PFSK-1 (cell line): ENCODE results near the gene ESR2.

Source experiments
- FOXP2 ChIP-seq: optimal IDR thresholded peaks from 2 replicates; pipeline ENCODE3; 2011; ENCODE audit warnings: borderline replicate concordance, control low read depth, inconsistent platforms; ENCODE audit not compliant: insufficient read depth; ENCODE audit errors: extremely low read length, extremely low read depth
- POLR2AphosphoS5 ChIP-seq: IDR thresholded peaks from 2 replicates; pipeline ENCODE4 v1.6.1; 2012; ENCODE audit warnings: low read depth, mild to moderate bottlenecking, control low read depth, low read length, moderate library complexity
- REST ChIP-seq, 2 experiments: IDR thresholded peaks; 2 replicates each; pipeline versions ENCODE4 v1.6.1 to v1.8.0; 2011 to 2012; ENCODE audit warnings: low read depth in 2 of 2, low read length in 2 of 2, control low read depth in 1 of 2, inconsistent platforms in 1 of 2, mild to moderate bottlenecking in 1 of 2, moderate library complexity in 1 of 2; ENCODE audit not compliant: insufficient read depth in 1 of 2
- SIN3A ChIP-seq: IDR thresholded peaks from 2 replicates; pipeline ENCODE4 v1.6.1; 2012; ENCODE audit warnings: mild to moderate bottlenecking, low read length, moderate library complexity, borderline replicate concordance; ENCODE audit not compliant: insufficient read depth
- TAF1 ChIP-seq: IDR thresholded peaks from 2 replicates; pipeline ENCODE4 v1.6.1; 2012; ENCODE audit warnings: low read length, control low read depth, borderline replicate concordance; ENCODE audit not compliant: insufficient read depth

The ESR2 gene

DNA sequence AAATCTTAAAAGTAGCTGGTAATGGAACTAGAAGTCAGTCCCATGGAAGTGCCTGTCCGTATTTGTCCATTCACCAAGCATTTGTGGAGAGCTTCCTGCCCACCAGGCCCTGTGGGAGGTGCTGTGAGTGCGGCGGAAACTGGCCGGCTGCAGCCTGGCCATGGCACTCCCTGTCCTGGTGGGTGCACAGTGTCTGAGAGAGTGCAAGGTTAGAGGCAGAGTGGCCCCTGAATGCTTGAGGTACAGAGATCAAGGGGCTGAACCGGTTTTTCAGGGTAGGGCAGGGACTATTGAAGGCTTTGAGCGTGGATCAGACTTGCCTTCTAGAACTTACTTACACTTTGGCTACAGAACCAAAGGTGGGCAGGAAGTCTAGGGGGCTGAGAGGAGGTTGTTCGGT lies 92.9 kb downstream of the ESR2 start:
- TF ChIP-seq POLR2AphosphoS5 (no peak), REST (IDR thresholded peaks at IDR 0.05; ENCODE audit: insufficient read depth in 1 of 2, low read depth in 2 of 2, low read length in 2 of 2) (no peak), TAF1 (no peak)

DNA sequence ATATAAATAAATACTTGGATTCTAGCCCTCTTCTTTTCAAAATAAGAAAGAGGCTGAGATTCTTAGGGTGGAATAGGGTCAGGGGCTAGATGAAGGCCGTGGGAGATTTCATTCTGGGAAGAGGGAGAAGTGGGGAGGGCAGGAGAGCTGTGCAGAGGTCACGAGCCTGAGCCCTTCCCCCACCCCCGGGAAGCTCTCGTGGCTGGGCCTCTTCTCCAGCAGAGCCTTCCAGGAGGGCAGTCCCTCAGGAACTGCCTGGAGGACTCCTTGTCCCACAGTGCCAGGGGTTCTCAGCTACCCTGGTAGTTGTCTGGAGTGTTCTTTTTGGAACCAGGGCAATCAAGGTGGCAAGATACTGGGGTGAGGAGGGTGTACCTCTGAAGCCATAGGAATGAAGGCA lies 94.0 kb downstream of the ESR2 start:
- TF ChIP-seq TAF1 = no peak
- no peak for TF ChIP-seq REST (IDR thresholded peaks at IDR 0.05; ENCODE audit: insufficient read depth in 1 of 2, low read depth in 2 of 2, low read length in 2 of 2)
- no peak for TF ChIP-seq POLR2AphosphoS5

DNA sequence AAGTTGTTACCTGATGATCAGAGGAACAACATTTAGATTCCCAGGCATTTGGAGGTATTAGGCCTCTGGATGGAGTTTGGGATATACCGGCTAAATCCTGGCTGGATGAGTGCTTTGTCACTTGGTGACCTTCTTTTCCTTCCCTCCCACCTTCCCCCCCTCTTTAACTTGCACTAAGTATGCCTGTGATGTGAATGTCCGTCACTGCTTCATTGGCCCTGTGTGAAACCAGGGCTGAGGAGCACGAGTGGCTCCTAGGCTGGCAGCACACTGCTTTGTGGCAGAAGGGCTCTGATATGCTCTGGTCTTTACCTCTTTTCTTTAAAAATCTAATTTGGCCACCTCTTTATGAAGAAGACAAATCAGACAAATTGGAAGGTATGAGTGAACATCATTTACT lies 95.7 kb downstream of the ESR2 start:
- TF ChIP-seq POLR2AphosphoS5 (no peak), SIN3A (no peak), FOXP2 (no peak), TAF1 (no peak), REST (IDR thresholded peaks at IDR 0.05; ENCODE audit: insufficient read depth in 1 of 2, low read depth in 2 of 2, low read length in 2 of 2) (no peak)

- no peak for TF ChIP-seq POLR2AphosphoS5
- no peak for TF ChIP-seq FOXP2
- no peak for TF ChIP-seq REST (IDR thresholded peaks at IDR 0.05; ENCODE audit: insufficient read depth in 1 of 2, low read depth in 2 of 2, low read length in 2 of 2)
- no peak for TF ChIP-seq SIN3A
- no peak for TF ChIP-seq TAF1
Measured at GRCh38 chr14:64197996-64198395, 96.2 kb downstream of the ESR2 start.

- no peak for TF ChIP-seq REST (IDR thresholded peaks at IDR 0.05; ENCODE audit: insufficient read depth in 1 of 2, low read depth in 2 of 2, low read length in 2 of 2)
Measured at GRCh38 chr14:64196814-64197411, 97.3 kb downstream of the ESR2 start.
